GM21390 (cell line): ENCODE measurements around the gene RNF223.

Experiments used
- ATAC-seq: cut with Tn5 transposase; IDR thresholded peaks from one replicate; pipeline ENCODE4 v1.9.1; 2021; ENCODE audit not compliant: unreplicated experiment

Gene RNF223

GRCh38 chr1:1073743-1074587 is at the start of gene RNF223:
Gene RNF223, minus strand, starts transcription at chr1:1074306. Its CDS starts 1,740 bp downstream, at chr1:1072566.
- ATAC-seq = no peak

- no peak for ATAC-seq
Measured at GRCh38 chr1:1122981-1123480, 48.9 kb upstream of the RNF223 start.

- no peak for ATAC-seq
Measured at GRCh38 chr1:1122078-1122811, 48.1 kb upstream of the RNF223 start.

- ATAC-seq = no peak
Measured at GRCh38 chr1:1121611-1122077, 47.5 kb upstream of the RNF223 start.

GRCh38 chr1:1120866-1121591 is 46.9 kb upstream of the RNF223 start:
- no peak for ATAC-seq

- no peak for ATAC-seq
Measured at GRCh38 chr1:1120096-1120495, 46.0 kb upstream of the RNF223 start.

GRCh38 chr1:1119272-1119890 is 45.3 kb upstream of the RNF223 start:
- ATAC-seq = no peak

GRCh38 chr1:1118876-1119220 is 44.7 kb upstream of the RNF223 start:
- ATAC-seq = no peak

GRCh38 chr1:1118011-1118875 is 44.1 kb upstream of the RNF223 start:
- no peak for ATAC-seq

- ATAC-seq = no peak
Measured at GRCh38 chr1:1117469-1117831, 43.3 kb upstream of the RNF223 start.

- ATAC-seq = no peak
Measured at GRCh38 chr1:1116701-1117468, 42.8 kb upstream of the RNF223 start.

- peak; percentile 88 for ATAC-seq
Measured at GRCh38 chr1:1115786-1116700, 41.9 kb upstream of the RNF223 start, which contains the start of gene C1orf159. Gene C1orf159, minus strand, starts transcription at chr1:1116089. Its CDS starts 24,546 bp downstream, at chr1:1091543.

- ATAC-seq = no peak
Measured at GRCh38 chr1:1115136-1115785, 41.2 kb upstream of the RNF223 start.

GRCh38 chr1:1114431-1114830 is 40.3 kb upstream of the RNF223 start:
- ATAC-seq = no peak

- no peak for ATAC-seq
Measured at GRCh38 chr1:1112237-1112985, 38.3 kb upstream of the RNF223 start.

- no peak for ATAC-seq
Measured at GRCh38 chr1:1111516-1112236, 37.6 kb upstream of the RNF223 start.
